OCI-LY3 (cell line): ENCODE data around the gene CNOT6L.
"Not testable (repeated sequence)": the region's sequence is repeated elsewhere in the genome, so short reads cannot be mapped to it uniquely, and the experiment has no call there.

Experiments used
- CTCF ChIP-seq: fragments of 200-600, 300-600 bp; sonication (generic); IDR thresholded peaks from 2 replicates; pipeline ENCODE4 v1.5.1; 2014; ENCODE audit warnings: antibody characterized with exemption, low read length, low read depth
- EZH2phosphoT487 ChIP-seq: fragments of 200-600 bp; shearing (Covaris generic); IDR thresholded peaks from 2 replicates; pipeline ENCODE4 v1.6.1; 2018; ENCODE audit warnings: antibody characterized with exemption, mixed run types, low read depth

DNA sequence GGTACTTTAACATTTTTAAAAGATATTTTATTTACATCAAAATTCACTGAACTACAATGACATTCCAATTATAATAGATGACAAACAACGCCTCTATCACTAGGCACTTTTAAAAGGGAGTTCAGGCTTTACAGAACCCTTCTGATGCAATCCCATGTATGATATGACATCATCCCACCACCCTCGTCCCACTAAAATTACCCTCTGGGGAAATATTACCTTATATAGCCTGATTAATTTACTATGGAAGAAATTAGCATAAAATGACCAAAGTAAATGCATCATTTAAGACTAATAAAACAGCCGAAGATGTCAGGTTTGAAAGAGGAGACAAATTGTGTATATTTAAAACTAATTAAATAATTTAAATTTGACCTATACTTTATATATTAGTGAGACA lies 100.7 kb downstream of the CNOT6L start:
- not testable (repeated sequence) for TF ChIP-seq CTCF, EZH2phosphoT487
